NCI-H510A treated with DMSO at 0.1 percent for 48 hours (cell line): Measurements from ENCODE around the gene RAP1GDS1.

Experiments used
- DNase-seq: peaks from one replicate; lab custom pipeline; 2025; lab: John Stamatoyannopoulos, UW

RAP1GDS1 gene

DNA sequence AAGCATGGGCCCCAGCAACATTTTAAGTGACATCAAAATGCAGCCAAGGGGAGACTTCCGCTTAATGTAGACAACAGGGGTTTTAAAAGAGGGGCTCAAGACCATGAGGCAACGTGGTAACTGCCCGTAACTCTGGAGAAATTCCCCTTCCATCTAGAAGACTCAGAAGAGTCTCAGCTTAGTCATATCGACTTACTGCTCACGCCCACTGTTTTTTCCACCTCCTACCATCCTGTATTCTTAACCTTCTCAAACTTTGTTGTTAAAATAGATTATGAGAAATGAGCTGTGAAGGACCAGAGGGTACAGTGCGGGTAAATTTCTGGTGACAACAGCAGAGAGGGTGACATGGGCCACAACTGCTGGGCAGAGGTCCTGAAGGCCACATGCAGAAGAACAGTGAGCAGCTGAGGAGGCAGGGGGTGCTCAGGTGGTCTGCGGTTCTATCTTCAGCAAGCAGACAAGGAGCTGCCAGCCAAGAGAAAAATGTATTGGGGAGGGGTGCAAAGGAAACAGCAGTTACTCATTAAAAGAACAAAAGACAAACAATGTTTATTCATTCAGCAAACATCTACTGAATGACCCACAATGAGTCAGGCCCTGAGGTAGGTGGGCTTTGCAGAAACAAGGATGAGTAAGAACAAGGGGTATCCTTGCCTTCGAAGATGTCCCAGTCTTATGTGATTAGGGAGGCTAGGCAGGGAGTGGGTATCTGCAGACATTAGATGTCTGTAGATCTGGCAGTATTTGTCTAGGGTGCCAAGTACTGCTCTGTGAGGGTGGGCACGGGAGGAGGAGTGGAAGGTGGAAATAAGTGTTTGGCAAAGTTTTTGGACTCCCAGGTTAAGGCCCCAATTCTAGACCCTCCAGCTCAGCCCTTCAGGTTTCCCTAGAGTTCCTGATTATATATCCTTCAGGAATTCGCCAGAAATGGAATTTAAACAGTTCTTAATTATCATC lies 221.9 kb downstream of the RAP1GDS1 start:
- no peak for DNase-seq

DNA sequence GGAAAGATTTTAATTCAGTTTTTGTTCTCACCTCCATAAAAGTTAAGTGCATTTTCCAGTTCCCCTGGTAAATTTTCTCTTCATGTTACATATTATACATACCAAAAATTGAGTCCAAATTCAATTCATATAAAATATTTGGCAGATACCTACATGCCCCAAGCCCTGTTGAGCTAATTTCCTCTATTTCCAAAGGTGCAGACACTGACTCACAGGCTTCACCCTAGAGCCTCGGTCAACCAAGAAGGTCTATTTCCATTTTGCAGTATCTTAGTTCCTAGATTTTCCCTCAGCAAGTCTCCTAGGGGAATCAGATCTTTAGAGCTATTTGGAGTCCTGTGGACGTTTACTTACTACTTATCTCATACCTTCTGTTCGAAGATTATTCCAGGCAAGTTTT lies 222.8 kb downstream of the RAP1GDS1 start:
- DNase-seq, result no peak

DNA sequence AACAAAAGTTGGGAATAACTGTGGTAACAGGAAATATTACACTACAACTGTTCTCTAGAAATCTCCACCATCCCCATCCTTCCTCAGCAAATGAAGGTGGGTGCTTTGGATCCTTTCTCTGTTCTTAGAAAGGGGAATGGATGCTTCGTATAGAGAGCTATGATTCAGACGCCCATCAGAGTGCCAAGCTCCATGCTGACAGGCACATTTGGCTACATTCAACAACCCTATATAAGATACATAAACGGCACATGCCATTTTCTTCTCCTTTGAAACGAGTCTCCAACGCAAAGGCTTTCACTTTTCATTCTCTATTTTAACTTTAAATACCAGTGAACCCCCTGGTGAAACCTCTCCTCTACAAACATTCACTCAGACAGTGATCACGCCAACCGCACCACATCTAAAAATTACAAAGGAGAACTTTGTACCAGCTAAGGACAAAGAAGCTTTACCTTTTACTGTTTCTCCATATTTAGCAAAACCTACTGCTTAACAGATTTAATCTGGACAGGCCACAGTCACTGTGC lies 224.7 kb downstream of the RAP1GDS1 start:
- no peak for DNase-seq

DNA sequence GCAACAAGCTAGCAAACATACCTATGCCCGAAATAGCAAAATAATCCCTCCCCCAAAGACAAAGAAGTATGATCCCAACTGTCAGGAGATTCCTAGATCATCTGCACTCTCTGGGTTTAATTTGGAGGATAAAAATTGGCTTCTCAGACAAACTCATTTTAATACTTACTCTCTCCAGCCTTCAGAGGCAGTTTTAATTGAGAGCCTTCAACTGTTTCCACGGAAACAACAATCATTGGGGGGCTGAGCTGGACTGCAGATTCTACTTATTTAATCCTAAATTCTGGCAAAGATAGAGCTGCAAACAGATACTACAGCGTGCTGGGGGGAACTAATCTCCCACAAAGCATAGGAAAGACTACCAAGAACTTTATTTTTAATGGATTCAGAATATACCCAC lies 229.1 kb downstream of the RAP1GDS1 start:
- DNase-seq, result no peak

DNA sequence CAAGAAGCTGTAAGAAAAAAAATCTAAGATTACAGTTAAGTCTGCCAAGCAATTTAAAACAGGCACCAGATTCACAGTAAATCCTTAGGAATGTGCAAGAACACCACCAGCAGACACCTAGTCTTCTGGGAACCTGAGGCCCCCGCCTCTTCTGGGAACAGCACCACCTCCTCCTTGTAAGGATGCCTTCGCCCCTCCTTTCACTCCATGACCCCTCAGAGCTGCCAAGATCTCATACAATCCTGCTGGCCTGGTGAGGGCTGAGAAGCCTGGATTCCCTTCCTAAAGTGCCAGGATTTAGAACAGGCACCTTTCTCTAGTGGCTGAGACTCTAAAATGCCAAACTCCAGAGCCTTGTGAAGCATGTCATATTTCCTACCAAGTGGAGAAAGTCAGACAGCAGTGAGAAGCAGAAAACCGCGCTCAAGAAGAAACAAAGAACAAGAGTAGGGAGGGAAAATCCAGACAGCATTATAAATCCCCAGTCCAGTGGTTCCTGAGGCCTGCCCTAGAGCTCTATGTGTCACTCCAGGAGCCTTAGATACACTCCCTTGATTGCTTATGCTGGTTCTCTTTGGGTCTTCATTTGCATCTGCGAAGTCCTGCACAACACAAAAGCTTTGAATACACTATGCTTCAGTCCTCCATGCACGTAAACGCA lies 230.8 kb downstream of the RAP1GDS1 start:
- DNase-seq, result no peak

DNA sequence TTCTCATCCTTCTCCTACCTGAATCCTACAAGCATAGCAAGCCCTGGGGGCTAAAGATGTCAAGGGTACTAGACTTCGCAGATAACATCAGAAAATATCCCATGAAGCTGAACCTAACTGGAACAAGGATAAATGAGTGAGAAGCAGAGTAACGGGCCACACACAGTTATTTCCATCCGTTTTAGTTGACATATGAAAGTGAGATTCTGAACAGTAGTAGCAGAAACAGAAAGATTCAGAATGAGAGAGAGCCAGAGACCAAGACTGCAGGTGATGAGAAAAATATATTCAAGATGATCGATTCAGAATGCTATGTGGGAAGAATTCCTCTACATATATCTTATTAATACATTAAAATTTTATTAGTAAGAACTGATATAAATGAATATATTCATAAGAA lies 232.1 kb downstream of the RAP1GDS1 start:
- DNase-seq, result no peak
